Caco-2 (cell line): ENCODE results near the gene KMT5C. TPM values are rescaled to one million over a fixed set of nuclear protein-coding genes. Genes with fewer than 3 reads are reported as not detected.

Source experiments
- BruUV-seq: library from RNA; stranded (reverse); fragments of 400-500 nt; replicated peaks from 2 replicates; lab custom pipeline; 2021; lab: Mats Ljungman, UMichigan
- CTCF ChIA-PET: fragments of 300-600 bp; sonication (Branson Sonifier 250); formaldehyde crosslinking; loops from one replicate; lab custom pipeline; 2022; ENCODE audit warnings: antibody characterized with exemption; lab: Charles Lee
- POLR2A ChIA-PET: fragments of 300-600 bp; sonication (Branson Sonifier 250); formaldehyde crosslinking; loops from one replicate; lab custom pipeline; 2022; ENCODE audit warnings: antibody characterized with exemption; lab: Charles Lee
- DNase-seq, 2 experiments: peaks; one replicate each; pipeline versions ENCODE4 v3.0.0 to v3.0.0-alpha.2; 2020 to 2022
- H3K27me3 ChIP-seq: replicated peaks from 2 replicates; pipeline ENCODE4 v1.6.0; 2011; ENCODE audit warnings: low read length; ENCODE audit not compliant: control insufficient read depth, insufficient read depth
- H3K36me3 ChIP-seq: 2 replicates; pipeline ENCODE4 v1.5.1; 2011; ENCODE audit warnings: low read length; ENCODE audit not compliant: control insufficient read depth, insufficient read depth
- H3K4me1 ChIP-seq: fragments of 250-450 bp; sonication (Bioruptor Pico); 2 replicates; pipeline ENCODE4 v1.5.1; 2020; ENCODE audit warnings: mild to moderate bottlenecking
- H3K4me3 ChIP-seq: 2 replicates; pipeline ENCODE4 v1.5.1; 2011; ENCODE audit warnings: low read depth, mild to moderate bottlenecking, control low read depth, low read length
- H3K9me3 ChIP-seq: fragments of 250-450 bp; sonication (Bioruptor Pico); 2 replicates; pipeline ENCODE4 v1.5.1; 2020; ENCODE audit warnings: mild to moderate bottlenecking, moderate library complexity
- H3K27ac Mint-ChIP-seq: one replicate; pipeline ENCODE4 v1.8.0; 2022; ENCODE audit warnings: mixed read lengths; ENCODE audit not compliant: unreplicated experiment
- H3K27me3 Mint-ChIP-seq: one replicate; pipeline ENCODE4 v1.8.0; 2022; ENCODE audit warnings: mixed read lengths; ENCODE audit not compliant: insufficient read depth, unreplicated experiment
- H3K36me3 Mint-ChIP-seq: one replicate; pipeline ENCODE4 v1.8.0; 2022; ENCODE audit warnings: mild to moderate bottlenecking, mixed read lengths; ENCODE audit not compliant: insufficient read depth, unreplicated experiment
- H3K4me1 Mint-ChIP-seq: one replicate; pipeline ENCODE4 v1.8.0; 2022; ENCODE audit warnings: low read depth, mixed read lengths; ENCODE audit not compliant: unreplicated experiment
- H3K4me3 Mint-ChIP-seq: one replicate; pipeline ENCODE4 v1.8.0; 2022; ENCODE audit warnings: mild to moderate bottlenecking, moderate library complexity, mixed read lengths; ENCODE audit not compliant: unreplicated experiment
- H3K9me3 Mint-ChIP-seq: one replicate; pipeline ENCODE4 v1.8.0; 2022; ENCODE audit warnings: mixed read lengths; ENCODE audit not compliant: unreplicated experiment
- CTCF ChIP-seq, 2 experiments: fragments of 200-600 bp in 1 of 2; IDR thresholded peaks; 1 replicate in 1 of 2; 2 replicates in 1 of 2; pipeline versions ENCODE4 v1.5.1 to v1.8.0; 2011 to 2022; ENCODE audit warnings: antibody characterized with exemption in 1 of 2, control low read depth in 1 of 2, inconsistent platforms in 1 of 2, low read depth in 1 of 2, low read length in 1 of 2, mild to moderate bottlenecking in 1 of 2, moderate library complexity in 1 of 2; ENCODE audit not compliant: insufficient read depth in 1 of 2, severe bottlenecking in 1 of 2, unreplicated experiment in 1 of 2
- intact Hi-C: fragments of 100-400 bp; cut with micrococcal nuclease; formaldehyde crosslinking; loops from one replicate; pipeline ENCODE4 v1.10.0; 2022; ENCODE audit not compliant: unreplicated experiment
- total RNA-seq: library from RNA; stranded (reverse); gene quantifications from 2 replicates; pipeline ENCODE4 v1.2.3, GENCODE V29; 2022

Gene KMT5C
- total RNA-seq, 1 experiment from 2014 or later, result 26.3 TPM

DNA sequence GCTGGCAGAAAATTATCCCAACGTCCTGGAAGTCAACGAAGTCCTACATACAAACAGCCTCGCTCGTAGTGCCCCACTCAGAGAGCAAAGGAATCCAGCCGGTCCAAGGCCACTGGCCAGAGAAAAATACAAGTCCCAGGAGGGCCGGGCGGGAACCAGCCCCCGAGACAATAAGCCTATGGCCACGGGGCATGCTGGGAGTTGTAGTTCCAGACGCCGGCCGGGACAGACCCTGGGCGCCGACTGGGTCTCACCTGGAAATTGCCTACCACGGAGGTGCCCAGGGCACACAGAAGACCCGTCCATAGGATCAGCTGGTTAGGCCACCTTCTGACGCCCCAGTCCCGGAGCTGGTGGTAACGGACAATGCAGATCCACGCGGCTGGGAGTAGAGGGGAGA, 19.9 kb upstream of the KMT5C start:
- DNase-seq, result peak; percentile 47 to 58
- POLR2A ChIA-PET, result no interaction called here
- H3K4me1 Mint-ChIP-seq, result peaks cover 23% of the 10 kb centered on the region
- H3K27ac Mint-ChIP-seq, result no peak overlapping the region
- no TSS peak for BruUV-seq
- H3K36me3 Mint-ChIP-seq, result peaks cover 6% of the 10 kb centered on the region
- Histone ChIP-seq H3K36me3 (no peaks in the 10 kb centered on the region; the same call in 1 of the 2 replicates), H3K4me3 (no peak overlapping the region), H3K27me3 (no peaks in the 10 kb centered on the region), H3K4me1 (peaks cover 25% of the 10 kb centered on the region), H3K9me3 (no peaks in the 10 kb centered on the region)
- H3K4me3 Mint-ChIP-seq, result no peak overlapping the region
- TF ChIP-seq CTCF (IDR thresholded peaks at IDR 0.05; ENCODE audit: insufficient read depth in 1 of 2, low read depth in 1 of 2, low read length in 1 of 2, severe bottlenecking in 1 of 2, unreplicated experiment in 1 of 2), result no peak
- no peaks in the 10 kb centered on the region for H3K9me3 Mint-ChIP-seq
- no peaks in the 10 kb centered on the region for H3K27me3 Mint-ChIP-seq
- intact Hi-C loops, result no loop called here
- CTCF ChIA-PET, result interaction anchor here (3.6 kb wide), 1 partner anchor 19 kb away, joined by 20 read pairs; the partner anchor contains the start of gene KMT5C

GRCh38 chr19:55320844-55321419, 18.7 kb upstream of the KMT5C start:
- Histone ChIP-seq H3K36me3 (no peaks in the 10 kb centered on the region; the same call in 1 of the 2 replicates), H3K4me1 (peaks cover 25% of the 10 kb centered on the region), H3K4me3 (no peak overlapping the region), H3K27me3 (no peaks in the 10 kb centered on the region), H3K9me3 (no peaks in the 10 kb centered on the region)
- no peak for TF ChIP-seq CTCF (IDR thresholded peaks at IDR 0.05; ENCODE audit: insufficient read depth in 1 of 2, low read depth in 1 of 2, low read length in 1 of 2, severe bottlenecking in 1 of 2, unreplicated experiment in 1 of 2)
- H3K27me3 Mint-ChIP-seq, result no peaks in the 10 kb centered on the region
- BruUV-seq, result no TSS peak
- CTCF ChIA-PET, result interaction anchor here (0.8 to 3.6 kb wide), 2 partner anchors 18 to 20 kb away, joined by 4 to 20 read pairs; partner anchors contain the start of gene KMT5C
- no peaks in the 10 kb centered on the region for H3K9me3 Mint-ChIP-seq
- H3K36me3 Mint-ChIP-seq, result peaks cover 6% of the 10 kb centered on the region
- intact Hi-C loops, result no loop called here
- DNase-seq, result peak in 1 of 2 experiments; percentile 57
- POLR2A ChIA-PET, result interaction anchor here (2.2 kb wide), 1 partner anchor 18 kb away, joined by 15 read pairs; the partner anchor contains the start of gene KMT5C
- H3K27ac Mint-ChIP-seq, result peak overlapping the region; percentile 53
- peak overlapping the region; percentile 27 for H3K4me3 Mint-ChIP-seq
- peaks cover 23% of the 10 kb centered on the region for H3K4me1 Mint-ChIP-seq

DNA sequence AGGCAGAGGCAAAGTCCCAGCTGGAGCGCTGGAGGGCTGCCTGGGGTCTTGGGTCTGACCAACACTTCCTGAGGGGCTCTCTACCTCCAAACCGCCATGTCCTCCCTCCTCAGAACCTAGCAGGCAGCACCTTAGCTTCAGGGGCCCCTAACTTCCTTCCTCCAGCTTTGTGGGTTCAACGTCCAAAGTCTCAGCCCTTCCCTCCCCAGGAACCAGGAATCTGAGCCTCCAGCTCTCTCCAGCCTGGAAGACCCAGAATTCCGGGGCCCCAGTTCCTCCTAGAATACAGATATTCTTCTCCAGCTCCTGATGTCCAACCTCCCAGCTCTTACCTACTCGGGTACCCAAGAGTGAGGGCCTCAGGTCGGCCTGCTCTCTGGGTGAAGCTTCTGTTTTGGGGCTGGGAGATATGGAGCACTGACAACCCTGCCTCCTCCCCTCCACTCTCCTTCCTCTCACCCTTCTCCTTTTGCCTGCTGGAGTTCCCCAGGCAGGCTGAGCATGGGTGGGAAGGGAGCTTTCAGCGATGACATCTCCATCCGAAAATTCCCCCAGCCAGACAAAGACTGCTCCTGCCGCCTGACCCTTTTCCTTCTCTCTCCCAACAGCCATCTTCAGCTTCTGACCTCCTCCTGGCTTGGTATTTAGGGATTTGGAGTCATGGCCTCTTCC, 18.1 kb upstream of the KMT5C start:
- Histone ChIP-seq H3K4me1 (peaks cover 25% of the 10 kb centered on the region), H3K9me3 (no peaks in the 10 kb centered on the region; the same call in 1 of the 2 replicates), H3K36me3 (no peaks in the 10 kb centered on the region; the same call in 1 of the 2 replicates), H3K4me3 (no peak overlapping the region), H3K27me3 (no peaks in the 10 kb centered on the region)
- BruUV-seq, result no TSS peak
- Mint-ChIP-seq H3K27me3 (no peaks in the 10 kb centered on the region), H3K4me1 (peaks cover 23% of the 10 kb centered on the region), H3K27ac (peak overlapping the region; percentile 53), H3K36me3 (peaks cover 11% of the 10 kb centered on the region), H3K4me3 (peak overlapping the region; percentile 27), H3K9me3 (no peaks in the 10 kb centered on the region)
- TF ChIP-seq CTCF (IDR thresholded peaks at IDR 0.05; ENCODE audit: insufficient read depth in 1 of 2, low read depth in 1 of 2, low read length in 1 of 2, severe bottlenecking in 1 of 2, unreplicated experiment in 1 of 2), result no peak
- POLR2A ChIA-PET, result interaction anchor here (0.7 to 2.2 kb wide), 2 partner anchors 18 to 63 kb away, joined by 5 to 15 read pairs; partner anchors contain the start of genes KMT5C and TMEM238
- no peak for DNase-seq
- CTCF ChIA-PET, result interaction anchor here (0.8 to 3.6 kb wide), 2 partner anchors 18 to 20 kb away, joined by 4 to 20 read pairs; partner anchors contain the start of gene KMT5C
- intact Hi-C loops, result no loop called here
